Heart right ventricle (tissue), 16 donors: ENCODE data around the gene CYB561D2. TPM values are rescaled to one million over a fixed set of nuclear protein-coding genes. Genes with fewer than 3 reads are reported as not detected.

Experiments used
- ATAC-seq, 8 donors: fragments of 200-7000 bp; cut with Tn5 transposase; one replicate each; pipeline ENCODE4 v1.9.1; 2020; ENCODE audit warnings: mild to moderate bottlenecking in 8 of 8, moderate library complexity in 8 of 8, moderate number of reproducible peaks in 1 of 8
- DNase-seq, 2 donors: peaks; one replicate each; pipeline ENCODE4 v3.0.0-alpha.2; 2020
- H3K27ac ChIP-seq, 10 donors: fragments of 200-600 bp; sonication (generic) in 2 of 10; one replicate each; pipeline versions ENCODE4 v1.5.0 to v1.8.0; 2020 to 2022; ENCODE audit warnings: mild to moderate bottlenecking in 3 of 10
- H3K27me3 ChIP-seq, 7 donors: fragments of 200-600 bp; one replicate each; pipeline ENCODE4 v1.8.0; 2021 to 2022; ENCODE audit warnings: mild to moderate bottlenecking in 2 of 7
- H3K36me3 ChIP-seq, 9 donors: fragments of 200-600 bp; sonication (generic) in 1 of 9; one replicate each; pipeline versions ENCODE4 v1.5.0 to v1.8.0; 2020 to 2022; ENCODE audit warnings: mild to moderate bottlenecking in 2 of 9
- H3K4me1 ChIP-seq, 9 donors: fragments of 200-600 bp; sonication (generic) in 1 of 9; one replicate each; pipeline versions ENCODE4 v1.5.0 to v1.8.0; 2020 to 2022; ENCODE audit warnings: mild to moderate bottlenecking in 4 of 9
- H3K4me3 ChIP-seq, 10 donors: fragments of 200-600 bp; sonication (generic) in 2 of 10; one replicate each; pipeline versions ENCODE4 v1.5.0 to v1.8.0; 2020 to 2022; ENCODE audit warnings: mild to moderate bottlenecking in 7 of 10, moderate library complexity in 2 of 10
- H3K9me3 ChIP-seq, 11 donors: fragments of 200-600 bp in 10 of 11; sonication (generic) in 2 of 11; one replicate each; pipeline versions ENCODE4 v1.5.0 to v1.8.0; 2013 to 2022; ENCODE audit warnings: mild to moderate bottlenecking in 2 of 11, control low read depth in 1 of 11, moderate library complexity in 1 of 11
- CTCF ChIP-seq, 9 donors: fragments of 200-600 bp; sonication (generic) in 2 of 9; IDR thresholded peaks; one replicate each; pipeline versions ENCODE4 v1.5.0 to v1.8.0; 2021 to 2022; ENCODE audit warnings: antibody characterized with exemption in 9 of 9, mild to moderate bottlenecking in 5 of 9, moderate library complexity in 1 of 9
- WGBS, 2 donors: extraction: QIAGEN DNeasy Blood & Tissue Kit; methylation state at CpG; one replicate each; pipeline ENCODE4 v1.1.7; 2013; ENCODE audit warnings: inconsistent platforms in 1 of 2; 5-methylcytosine and 5-hydroxymethylcytosine counted together
- intact Hi-C, 10 donors: fragments of 100-400 bp; cut with DNase I; formaldehyde crosslinking; loops; one replicate each; pipeline versions ENCODE4 v1.11.1 to v1.14.2; 2022
- long read RNA-seq, 3 donors: library from polyadenylated mRNA; unstranded; transcript quantifications; one replicate each; pipeline ENCODE4 v2.0.0, GENCODE V29; 2020 to 2021
- polyA plus RNA-seq, 2 donors: library from polyadenylated mRNA; stranded (reverse); fragments of 200-250 nt; gene quantifications; one replicate each; pipeline ENCODE4 v1.2.3, GENCODE V29; 2013
- total RNA-seq, 10 donors: library from RNA; stranded (reverse); fragmentation: NEBNext Ultra II Directional in 3 of 10; extraction: Animal tissue kit (Norgen Biotek cat#: 25700) in 3 of 10; gene quantifications; one replicate each; pipeline versions ENCODE4 v1.2.1 to v1.2.4, GENCODE V29; 2021 to 2023
- donor health status: Arrhythmogenic right ventricular cardiomyopathy.
- donor health status: ischemic (EF 13 %, LVEDD 7.1; RV severe dilation, severe dysfunction).
- donor health status: healthy with polysubstance abuse.
- donor health status: DM: no; HTN: yes; CAD: no.
- donor health status: DM: no; HTN: no; CAD: no.
- donor health status: ischemic (EF 25% LVEDD 6.9; RV normal size, moderate dysfunction).
- donor health status: ischemic (EF 25% LVEDD 5.7; RV mildly dilated, moderate dysfunction).
- donor health status: healthy.
- donor health status: DM: yes; HTN: yes; CAD: no.
- donor health status: Ischemic cardiomyopathy.
- donor health status: ischemic (EF 35%, LVEDD 5.7; RV mildly dilated, moderate dysfunction).
- donor health status: nonischemic (EF 11% LVEDD 7.7; RV severe dilation, severe dysfunction).
- donor health status: DM: yes; HTN: yes; CAD: no.
- donor health status: PGD.
- donor health status: ischemic (EF 29% LVEDD 5.4; RV normal size, mild dysfunction).
- donor health status: nonischemic (EF 23%, LVEDD 6.1; RV moderate dilation, normal function).

Gene CYB561D2, protein sequence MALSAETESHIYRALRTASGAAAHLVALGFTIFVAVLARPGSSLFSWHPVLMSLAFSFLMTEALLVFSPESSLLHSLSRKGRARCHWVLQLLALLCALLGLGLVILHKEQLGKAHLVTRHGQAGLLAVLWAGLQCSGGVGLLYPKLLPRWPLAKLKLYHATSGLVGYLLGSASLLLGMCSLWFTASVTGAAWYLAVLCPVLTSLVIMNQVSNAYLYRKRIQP
- total RNA-seq, result 10 to 100 TPM in 1 of 10 donors, 1 to 10 TPM in 9; 3.9 to 10.9 (median 5.6) TPM
- polyA plus RNA-seq, result 10 to 100 TPM in 1 of 2 donors, 1 to 10 TPM in 1; 8.1 to 21.8 TPM
- long read RNA-seq, donor 1, partial matches to known transcripts, result 0 of 4 reads
- long read RNA-seq, donor 1, other reads (novel, unspliced or antisense), result 0 of 4 reads
- long read RNA-seq, donor 2, transcript CYB561D2-205 (4 exons, 1,319 nt), result major isoform, 5 of 11 reads
- long read RNA-seq, donor 2, partial matches to known transcripts, result 0 of 11 reads
- long read RNA-seq, donor 2, other reads (novel, unspliced or antisense), result 2 of 11 reads
- long read RNA-seq, donor 3, transcript CYB561D2-201 (4 exons, 1,225 nt), result major isoform, 6 of 13 reads
- long read RNA-seq, donor 3, partial matches to known transcripts, result 0 of 13 reads
- long read RNA-seq, donor 3, other reads (novel, unspliced or antisense), result 1 of 13 reads

DNA sequence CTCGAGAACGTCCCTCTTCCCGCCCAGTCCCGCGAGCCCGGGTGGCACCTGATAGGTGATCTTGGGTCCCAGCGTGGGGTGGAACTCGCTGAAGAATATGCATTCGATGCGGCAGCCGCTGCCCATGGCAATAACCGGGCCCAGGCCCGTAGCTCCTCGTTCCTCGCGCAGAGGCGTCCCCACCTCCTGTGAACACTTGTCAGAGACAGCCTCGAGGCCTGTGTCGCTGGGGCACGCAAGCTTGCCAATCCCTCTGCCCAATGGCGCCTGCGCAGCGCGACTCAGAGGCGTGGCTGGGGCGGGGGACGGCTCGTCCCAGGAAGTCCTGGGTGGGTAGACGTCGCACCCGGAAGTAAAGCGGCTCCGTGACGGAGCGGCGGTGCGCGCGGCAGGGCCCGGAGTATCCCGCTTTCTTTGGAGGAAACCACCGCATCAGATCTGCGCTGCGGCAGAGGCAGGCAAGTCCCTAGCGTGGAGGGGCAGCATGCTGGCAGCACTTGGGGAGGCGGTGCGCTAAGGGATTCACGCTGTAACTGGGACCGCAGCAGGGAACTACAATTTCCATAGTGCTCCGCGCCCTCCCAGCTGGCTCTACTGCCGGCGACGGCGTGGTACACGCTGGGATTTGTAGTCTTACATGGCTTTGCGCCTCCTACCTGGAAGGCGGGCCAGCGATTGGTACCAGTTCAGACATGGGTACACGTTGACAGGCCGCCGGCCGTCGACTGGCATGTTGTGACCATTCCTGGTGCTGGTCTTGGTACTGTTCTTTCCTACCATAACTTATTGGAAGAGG, at the start of gene CYB561D2, which contains the start of gene NPRL2:
Gene CYB561D2 (plus strand): TSS at position 336 of the 796 bp plus-strand sequence. CDS start 572 bp downstream, outside the sequence.
Gene NPRL2 (minus strand): TSS at position 249 of the 796 bp plus-strand sequence. CDS start 123 bp downstream, at position 126.
- no peaks in the 10 kb centered on the region for H3K27me3 ChIP-seq
- 0% methylated on average over 64 of the region's 64 CpGs for WGBS, 2 donors
- intact Hi-C loops, result loop anchor here in 2 of 10 donors (5.0 kb wide), 2 partner anchors 192 to 262 kb away; partner anchors contain the start of gene CISH (in 1 of the 2)
- peak within 1 kb of the TSS; percentile 84 to 97 (median 92) for H3K27ac ChIP-seq
- ATAC-seq, result peak; percentile 94 to 97 (median 96)
- peak; percentile 96 to 98 for DNase-seq
- peak within 1 kb of the TSS; percentile 42 to 89 (median 72) for H3K4me3 ChIP-seq
- H3K4me1 ChIP-seq, result peaks cover 21 to 63% (median 42%) of the 10 kb centered on the region in 9 donors
- no peak for TF ChIP-seq CTCF (IDR thresholded peaks at IDR 0.05)
- H3K36me3 ChIP-seq, result peaks cover 0 to 60% (median 23%) of the 10 kb centered on the region in 9 donors
- H3K9me3 ChIP-seq, result no peaks in the 10 kb centered on the region

GRCh38 chr3:50302095-50303012, 48.3 kb upstream of the CYB561D2 start:
- H3K4me3 ChIP-seq, result peak overlapping the region; percentile 45 to 82 (median 56)
- DNase-seq, result no peak
- H3K27ac ChIP-seq, result peak overlapping the region; percentile 66 to 95 (median 94)
- 72 to 85% methylated on average over 32 of the region's 32 CpGs for WGBS, 2 donors
- H3K9me3 ChIP-seq, result no peaks in the 10 kb centered on the region
- ATAC-seq, result no peak
- peaks cover 22 to 59% (median 52%) of the 10 kb centered on the region in 9 donors for H3K4me1 ChIP-seq
- no peak for TF ChIP-seq CTCF (IDR thresholded peaks at IDR 0.05)
- intact Hi-C loops, result loop anchor here in 2 of 10 donors (1.0 to 5.0 kb wide), 2 partner anchors 19 to 35 kb away; no protein-coding TSS in a partner anchor
- no peaks in the 10 kb centered on the region for H3K27me3 ChIP-seq
- peaks cover 0 to 15% (median 0%) of the 10 kb centered on the region in 9 donors for H3K36me3 ChIP-seq

DNA sequence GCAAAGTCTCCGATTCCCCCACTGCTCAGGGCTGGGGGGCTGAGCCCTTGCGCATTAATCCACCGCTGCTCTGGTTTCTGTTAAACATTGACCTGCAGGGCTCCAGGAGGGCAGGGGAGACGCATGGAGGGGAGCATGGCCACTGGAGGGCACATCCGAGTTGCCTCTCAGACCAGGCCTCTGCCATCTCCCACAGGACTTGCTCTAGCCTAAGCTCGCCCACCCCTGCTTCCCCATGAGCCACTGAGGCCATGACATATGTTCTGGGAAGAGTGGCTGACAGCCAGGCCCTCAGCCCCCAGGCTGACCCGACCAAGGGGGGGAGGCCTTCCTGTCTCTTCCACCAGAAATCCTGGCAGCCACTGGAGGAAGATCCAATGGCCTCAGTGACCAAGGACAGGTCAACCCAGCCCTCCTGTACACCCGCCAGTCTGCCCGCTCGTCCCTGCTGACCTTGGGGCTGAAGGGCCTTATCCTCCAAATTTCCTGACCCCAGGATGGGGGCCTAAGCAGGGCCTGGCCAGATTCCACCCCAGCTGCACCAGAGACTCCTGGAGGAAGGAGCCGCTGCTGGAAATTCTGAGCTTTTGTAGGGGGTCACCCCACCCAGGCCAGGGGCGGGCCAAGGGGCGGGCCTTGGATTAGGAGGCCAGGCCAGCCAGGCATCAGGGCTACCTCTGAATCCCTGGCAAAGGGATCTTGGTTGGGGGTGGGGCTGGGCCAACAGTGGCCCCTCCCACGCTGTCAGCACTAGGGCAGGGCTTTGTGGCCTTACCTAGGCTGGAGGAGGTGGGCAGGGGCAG, 47.4 kb upstream of the CYB561D2 start, which contains the start of gene HYAL1:
Gene HYAL1 (minus strand): TSS at position 562 of the 803 bp plus-strand sequence. CDS start 618 bp downstream, outside the sequence.
- 26 to 33% methylated on average over 14 of the region's 14 CpGs for whole genome bisulfite sequencing, 2 donors
- peak in 7 of 9 donors; percentile 22 to 60 (median 31) for TF ChIP-seq CTCF (IDR thresholded peaks at IDR 0.05)
- intact Hi-C loops, result loop anchor here in 2 of 10 donors (1.0 to 5.0 kb wide), 2 partner anchors 18 to 34 kb away; no protein-coding TSS in a partner anchor
- Histone ChIP-seq H3K27me3 (no peaks in the 10 kb centered on the region), H3K4me1 (peaks cover 20 to 53% (median 45%) of the 10 kb centered on the region in 9 donors), H3K9me3 (no peaks in the 10 kb centered on the region), H3K4me3 (peak within 1 kb of the TSS; percentile 45 to 82 (median 56)), H3K36me3 (peaks cover 0 to 12% (median 0%) of the 10 kb centered on the region in 9 donors), H3K27ac (peak within 1 kb of the TSS; percentile 66 to 95 (median 94))
- DNase-seq (peak; percentile 90 to 91), ATAC-seq (peak; percentile 32 to 69 (median 56))
